A549 treated with CORT108297 at 1 μM for 4 hours (cell line): ENCODE results near the gene ZNF860. TPM values are rescaled to one million over a fixed set of nuclear protein-coding genes. Genes with fewer than 3 reads are reported as not detected.

ENCODE experiments used
- total RNA-seq: library from RNA; stranded (reverse); fragments of 200-300 nt; extraction: Qiagen RNA extraction; gene quantifications from 5 replicates; pipeline ENCODE4 v1.2.3, GENCODE V29; 2022

ZNF860 gene
- total RNA-seq: 1.0 to 1.7 TPM (median 1.2 TPM) in 5 replicates

DNA sequence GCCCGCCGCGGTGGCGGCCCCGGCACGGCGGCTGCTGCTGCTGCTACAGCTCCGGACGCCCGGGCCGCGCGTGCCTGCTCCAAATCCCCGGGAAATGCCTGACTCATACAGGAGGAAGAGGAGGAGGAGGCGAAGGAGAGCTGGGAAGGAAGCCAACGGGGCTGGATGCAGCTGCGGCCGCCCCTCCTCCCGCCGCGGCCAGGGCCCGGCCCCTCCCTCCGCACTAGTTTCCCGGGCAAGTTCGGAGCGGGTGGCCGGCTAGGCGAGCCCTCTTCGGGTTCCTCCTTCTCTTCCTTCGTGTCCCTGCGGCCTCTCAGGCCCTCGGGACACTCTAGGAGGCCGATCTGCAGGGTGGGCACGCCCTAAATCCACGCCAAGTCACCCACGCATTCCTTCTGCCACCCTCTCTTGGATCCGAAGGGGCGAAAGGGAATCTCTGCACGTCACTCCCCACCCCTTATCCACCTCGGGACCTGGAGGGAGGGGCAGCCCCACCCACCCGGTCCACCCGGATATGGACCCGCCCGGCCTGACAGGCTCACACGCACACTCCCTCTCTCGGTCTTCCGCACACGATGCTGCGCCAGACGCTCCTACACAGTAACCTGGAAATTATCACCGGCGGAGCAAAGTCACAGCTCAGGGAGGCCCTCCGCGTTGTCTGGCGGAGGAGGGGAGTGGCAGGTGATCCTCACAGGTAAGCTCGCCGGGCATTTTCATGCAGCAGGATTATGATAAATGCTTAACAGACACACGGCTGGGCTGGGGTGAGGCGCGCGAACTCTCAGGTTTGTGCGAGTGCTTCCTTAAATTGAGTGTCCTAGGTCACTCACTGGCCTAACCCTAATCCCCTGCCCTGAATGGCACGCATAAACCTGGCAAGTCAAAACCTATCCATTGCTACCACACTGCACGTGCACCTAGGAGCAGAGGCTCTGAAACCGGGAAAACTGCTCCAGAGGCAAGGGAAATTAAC, at the start of gene ZNF860, which contains the start of gene OSBPL10:
Gene ZNF860 (plus strand): TSS at position 545 of the 976 bp plus-strand sequence. CDS start 7,330 bp downstream, outside the sequence.
Gene OSBPL10 (minus strand): TSS at position 57 of the 976 bp plus-strand sequence. CDS start 83 bp downstream, outside the sequence.

Other genes with a start within 250 kb of the ZNF860 start
- gene OSBPL10, start 488 bp upstream of the ZNF860 start, total RNA-seq: 13.0 to 21.0 TPM (median 17.5 TPM) in 5 replicates
- 16.2 to 20.8 TPM (median 18.9 TPM) in 5 replicates for gene GPD1L, start 124.9 kb downstream of the ZNF860 start, total RNA-seq